Measurements from ENCODE around the gene PPP1R14B.

Gene PPP1R14B

GRCh38 chr11:64226507-64227051, 20.2 kb downstream of the PPP1R14B start:
- H3K27ac ChIP-seq: peak overlapping the region; percentile 91
- peak; percentile 58; the same call in 1 of the 2 replicates for TF ChIP-seq ZFX (IDR thresholded peaks at IDR 0.05)
- TF ChIP-seq, protein P1, sequence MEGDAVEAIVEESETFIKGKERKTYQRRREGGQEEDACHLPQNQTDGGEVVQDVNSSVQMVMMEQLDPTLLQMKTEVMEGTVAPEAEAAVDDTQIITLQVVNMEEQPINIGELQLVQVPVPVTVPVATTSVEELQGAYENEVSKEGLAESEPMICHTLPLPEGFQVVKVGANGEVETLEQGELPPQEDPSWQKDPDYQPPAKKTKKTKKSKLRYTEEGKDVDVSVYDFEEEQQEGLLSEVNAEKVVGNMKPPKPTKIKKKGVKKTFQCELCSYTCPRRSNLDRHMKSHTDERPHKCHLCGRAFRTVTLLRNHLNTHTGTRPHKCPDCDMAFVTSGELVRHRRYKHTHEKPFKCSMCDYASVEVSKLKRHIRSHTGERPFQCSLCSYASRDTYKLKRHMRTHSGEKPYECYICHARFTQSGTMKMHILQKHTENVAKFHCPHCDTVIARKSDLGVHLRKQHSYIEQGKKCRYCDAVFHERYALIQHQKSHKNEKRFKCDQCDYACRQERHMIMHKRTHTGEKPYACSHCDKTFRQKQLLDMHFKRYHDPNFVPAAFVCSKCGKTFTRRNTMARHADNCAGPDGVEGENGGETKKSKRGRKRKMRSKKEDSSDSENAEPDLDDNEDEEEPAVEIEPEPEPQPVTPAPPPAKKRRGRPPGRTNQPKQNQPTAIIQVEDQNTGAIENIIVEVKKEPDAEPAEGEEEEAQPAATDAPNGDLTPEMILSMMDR (conservative IDR thresholded peaks at IDR 0.05): no peak

DNA sequence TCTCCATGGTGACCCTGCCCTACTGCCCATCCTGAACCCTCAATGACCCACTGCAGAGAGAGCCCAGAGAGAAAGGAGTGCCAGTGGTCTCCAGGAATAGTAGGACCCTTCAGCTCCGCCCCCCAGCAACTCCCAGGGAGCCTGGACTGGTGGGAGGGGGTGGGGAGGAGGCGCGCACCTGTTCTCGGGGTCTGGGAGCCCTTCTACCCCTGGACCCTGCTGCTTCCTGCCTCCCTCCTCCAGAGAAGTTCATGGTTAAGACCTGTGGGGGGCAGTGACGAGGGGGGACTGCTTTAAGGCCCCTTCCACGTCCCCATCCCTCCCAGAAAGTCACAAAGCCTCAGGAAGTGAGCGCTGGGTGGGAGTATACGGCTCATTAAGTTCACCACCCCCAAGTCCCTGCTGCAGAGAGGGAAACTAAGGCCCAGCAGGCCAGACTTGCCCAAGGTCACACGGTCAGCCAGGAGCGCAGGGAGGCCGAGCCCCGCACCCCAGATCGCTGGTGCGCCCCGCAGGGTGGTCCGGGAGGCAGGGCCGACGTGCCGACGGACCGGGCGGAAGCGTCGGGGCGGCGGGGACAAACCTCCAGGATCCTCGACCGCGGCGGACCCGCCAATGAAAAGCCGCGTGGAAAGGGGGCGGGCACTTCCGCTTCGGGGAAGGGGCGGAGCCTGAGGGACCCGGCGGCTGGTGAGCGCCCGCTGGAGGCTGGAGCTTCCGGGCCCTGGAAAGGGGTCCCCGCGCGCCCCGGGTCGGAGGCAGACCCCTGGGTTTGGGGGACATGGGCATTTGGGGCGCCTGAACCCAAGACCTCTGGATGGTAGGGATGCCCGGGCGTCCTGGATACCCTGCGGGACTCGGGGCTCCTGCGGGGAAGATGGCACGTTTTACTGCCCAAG, 20.9 kb downstream of the PPP1R14B start, which contains the start of the genes NUDT22 and TRPT1:
TSS of gene NUDT22 (plus strand) at position 667 of the 899 bp plus-strand sequence. CDS start 379 bp downstream, outside the sequence.
TSS of gene TRPT1 (minus strand) at position 579 of the 899 bp plus-strand sequence. CDS start at position 253, 326 bp downstream.
- TF ChIP-seq, protein P1 (conservative IDR thresholded peaks at IDR 0.05): no peak; the same call in 1 of the 2 replicates
- no peak for TF ChIP-seq ZFX (IDR thresholded peaks at IDR 0.05)
- H3K27ac ChIP-seq: peak within 1 kb of the TSS; percentile 91

- peak overlapping the region; percentile 91 for H3K27ac ChIP-seq
These were observed 21.7 kb downstream of the PPP1R14B start for GRCh38 chr11:64224891-64225607.

GRCh38 chr11:64224151-64224890, 22.4 kb downstream of the PPP1R14B start:
- no peak overlapping the region for H3K27ac ChIP-seq
- TF ChIP-seq, protein P1 (conservative IDR thresholded peaks at IDR 0.05): no peak
- no peak for TF ChIP-seq ZFX (IDR thresholded peaks at IDR 0.05)

More at GRCh38 chr11:64224891-64225607, 21.7 kb downstream of the PPP1R14B start:
- TF ChIP-seq, protein P1 (conservative IDR thresholded peaks at IDR 0.05): no peak
- TF ChIP-seq ZFX (IDR thresholded peaks at IDR 0.05): no peak

GRCh38 chr11:64223001-64223651, 23.6 kb downstream of the PPP1R14B start:
- no peak overlapping the region for H3K27ac ChIP-seq
- TF ChIP-seq, protein P1 (conservative IDR thresholded peaks at IDR 0.05): no peak
- no peak for TF ChIP-seq ZFX (IDR thresholded peaks at IDR 0.05)

- no peak overlapping the region for H3K27ac ChIP-seq
These were observed 24.1 kb downstream of the PPP1R14B start for GRCh38 chr11:64222651-64223000.

More at GRCh38 chr11:64222651-64223000, 24.1 kb downstream of the PPP1R14B start:
- TF ChIP-seq, protein P1 (conservative IDR thresholded peaks at IDR 0.05): no peak
- no peak for TF ChIP-seq ZFX (IDR thresholded peaks at IDR 0.05)

All from C4-2B (cell line).